ENCODE measurements around the gene ZNF165.

Gene ZNF165

GRCh38 chr6:28078050-28078449 is 2.3 kb upstream of the ZNF165 start:
- ChIA-PET POLR2A (no interaction called here), CTCF (interaction anchor here (0.9 kb wide), 1 partner anchor 27 kb away, joined by 3 read pairs; no protein-coding TSS in a partner anchor)
- Histone ChIP-seq H3K27ac (ENCODE audit: extremely low read depth, low read depth, low read length) (no peak overlapping the region), H3K4me3 (ENCODE audit: low read depth, low read length) (no peak overlapping the region), H3K4me1 (ENCODE audit: control insufficient read depth, insufficient read depth, low read length) (no peaks in the 10 kb centered on the region), H3K9me3 (ENCODE audit: control insufficient read depth, insufficient read depth, low read depth, low read length) (no peaks in the 10 kb centered on the region), H3K36me3 (ENCODE audit: control insufficient read depth in 2 of 2, insufficient read depth in 1 of 2, low read length in 2 of 2) (no peaks in the 10 kb centered on the region)
- TF ChIP-seq, protein P1, sequence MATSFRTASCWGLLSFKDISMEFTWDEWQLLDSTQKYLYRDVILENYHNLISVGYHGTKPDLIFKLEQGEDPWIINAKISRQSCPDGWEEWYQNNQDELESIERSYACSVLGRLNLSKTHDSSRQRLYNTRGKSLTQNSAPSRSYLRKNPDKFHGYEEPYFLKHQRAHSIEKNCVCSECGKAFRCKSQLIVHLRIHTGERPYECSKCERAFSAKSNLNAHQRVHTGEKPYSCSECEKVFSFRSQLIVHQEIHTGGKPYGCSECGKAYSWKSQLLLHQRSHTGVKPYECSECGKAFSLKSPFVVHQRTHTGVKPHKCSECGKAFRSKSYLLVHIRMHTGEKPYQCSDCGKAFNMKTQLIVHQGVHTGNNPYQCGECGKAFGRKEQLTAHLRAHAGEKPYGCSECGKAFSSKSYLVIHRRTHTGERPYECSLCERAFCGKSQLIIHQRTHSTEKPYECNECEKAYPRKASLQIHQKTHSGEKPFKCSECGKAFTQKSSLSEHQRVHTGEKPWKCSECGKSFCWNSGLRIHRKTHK (tag by site-specific recombination; IDR thresholded peaks at IDR 0.05): no peak
- TF ChIP-seq ZSCAN18 (tag by site-specific recombination; IDR thresholded peaks at IDR 0.05) (no peak), ZNF214 (tag by site-specific recombination; IDR thresholded peaks at IDR 0.05; ENCODE audit: borderline replicate concordance) (no peak), ZBTB20 (tag by site-specific recombination; IDR thresholded peaks at IDR 0.05) (no peak), SCRT1 (tag by site-specific recombination; IDR thresholded peaks at IDR 0.05; ENCODE audit: borderline replicate concordance) (no peak), MEIS1 (CRISPR knock-in tag; IDR thresholded peaks at IDR 0.05; ENCODE audit: borderline replicate concordance) (no peak), ZNF391 (tag by site-specific recombination; IDR thresholded peaks at IDR 0.05; ENCODE audit: borderline replicate concordance, low read depth) (no peak), ZNF777 (tag by site-specific recombination; IDR thresholded peaks at IDR 0.05; ENCODE audit: borderline replicate concordance) (no peak), ZNF138 (tag by site-specific recombination; IDR thresholded peaks at IDR 0.05; ENCODE audit: borderline replicate concordance) (no peak), SP7 (tag by site-specific recombination; IDR thresholded peaks at IDR 0.05) (no peak), ZNF37A (tag by site-specific recombination; IDR thresholded peaks at IDR 0.05) (no peak)
- TF ChIP-seq, protein P2, sequence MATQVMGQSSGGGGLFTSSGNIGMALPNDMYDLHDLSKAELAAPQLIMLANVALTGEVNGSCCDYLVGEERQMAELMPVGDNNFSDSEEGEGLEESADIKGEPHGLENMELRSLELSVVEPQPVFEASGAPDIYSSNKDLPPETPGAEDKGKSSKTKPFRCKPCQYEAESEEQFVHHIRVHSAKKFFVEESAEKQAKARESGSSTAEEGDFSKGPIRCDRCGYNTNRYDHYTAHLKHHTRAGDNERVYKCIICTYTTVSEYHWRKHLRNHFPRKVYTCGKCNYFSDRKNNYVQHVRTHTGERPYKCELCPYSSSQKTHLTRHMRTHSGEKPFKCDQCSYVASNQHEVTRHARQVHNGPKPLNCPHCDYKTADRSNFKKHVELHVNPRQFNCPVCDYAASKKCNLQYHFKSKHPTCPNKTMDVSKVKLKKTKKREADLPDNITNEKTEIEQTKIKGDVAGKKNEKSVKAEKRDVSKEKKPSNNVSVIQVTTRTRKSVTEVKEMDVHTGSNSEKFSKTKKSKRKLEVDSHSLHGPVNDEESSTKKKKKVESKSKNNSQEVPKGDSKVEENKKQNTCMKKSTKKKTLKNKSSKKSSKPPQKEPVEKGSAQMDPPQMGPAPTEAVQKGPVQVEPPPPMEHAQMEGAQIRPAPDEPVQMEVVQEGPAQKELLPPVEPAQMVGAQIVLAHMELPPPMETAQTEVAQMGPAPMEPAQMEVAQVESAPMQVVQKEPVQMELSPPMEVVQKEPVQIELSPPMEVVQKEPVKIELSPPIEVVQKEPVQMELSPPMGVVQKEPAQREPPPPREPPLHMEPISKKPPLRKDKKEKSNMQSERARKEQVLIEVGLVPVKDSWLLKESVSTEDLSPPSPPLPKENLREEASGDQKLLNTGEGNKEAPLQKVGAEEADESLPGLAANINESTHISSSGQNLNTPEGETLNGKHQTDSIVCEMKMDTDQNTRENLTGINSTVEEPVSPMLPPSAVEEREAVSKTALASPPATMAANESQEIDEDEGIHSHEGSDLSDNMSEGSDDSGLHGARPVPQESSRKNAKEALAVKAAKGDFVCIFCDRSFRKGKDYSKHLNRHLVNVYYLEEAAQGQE (tag by site-specific recombination; IDR thresholded peaks at IDR 0.05): no peak
- TF ChIP-seq, protein P3, sequence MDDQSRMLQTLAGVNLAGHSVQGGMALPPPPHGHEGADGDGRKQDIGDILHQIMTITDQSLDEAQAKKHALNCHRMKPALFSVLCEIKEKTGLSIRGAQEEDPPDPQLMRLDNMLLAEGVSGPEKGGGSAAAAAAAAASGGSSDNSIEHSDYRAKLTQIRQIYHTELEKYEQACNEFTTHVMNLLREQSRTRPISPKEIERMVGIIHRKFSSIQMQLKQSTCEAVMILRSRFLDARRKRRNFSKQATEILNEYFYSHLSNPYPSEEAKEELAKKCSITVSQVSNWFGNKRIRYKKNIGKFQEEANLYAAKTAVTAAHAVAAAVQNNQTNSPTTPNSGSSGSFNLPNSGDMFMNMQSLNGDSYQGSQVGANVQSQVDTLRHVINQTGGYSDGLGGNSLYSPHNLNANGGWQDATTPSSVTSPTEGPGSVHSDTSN (CRISPR knock-in tag; IDR thresholded peaks at IDR 0.05): no peak

DNA sequence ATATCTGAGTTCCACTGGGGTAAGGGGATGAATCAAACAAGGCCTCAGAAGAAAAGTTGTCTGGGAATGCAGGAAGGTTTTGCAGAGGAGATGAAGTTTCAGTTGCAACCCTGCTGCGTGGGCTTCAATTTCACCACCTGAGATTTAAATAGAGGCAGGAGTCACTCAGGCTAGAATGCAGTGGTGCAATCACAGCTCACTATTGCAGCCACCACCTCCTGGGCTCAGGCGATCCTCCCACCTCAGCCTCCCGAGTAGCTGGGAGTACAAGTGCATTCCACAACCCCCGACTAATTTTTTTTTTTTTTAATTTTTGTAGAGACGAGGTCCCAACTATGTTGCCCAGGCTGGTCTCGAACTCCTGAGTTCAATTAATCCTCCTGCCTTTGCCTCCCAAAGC is 1.5 kb upstream of the ZNF165 start:
- H3K9me3 ChIP-seq (ENCODE audit: control insufficient read depth, insufficient read depth, low read depth, low read length): no peaks in the 10 kb centered on the region
- TF ChIP-seq ZNF169 (tag by site-specific recombination; IDR thresholded peaks at IDR 0.05): no peak
- TF ChIP-seq ZNF747 (tag by site-specific recombination; IDR thresholded peaks at IDR 0.05): no peak
- no peak for TF ChIP-seq KLF9 (tag by site-specific recombination; IDR thresholded peaks at IDR 0.05; ENCODE audit: low read depth)
- TF ChIP-seq ZNF132 (tag by site-specific recombination; IDR thresholded peaks at IDR 0.05; ENCODE audit: borderline replicate concordance): no peak
- no peak for TF ChIP-seq GFI1B (tag by site-specific recombination; IDR thresholded peaks at IDR 0.05)
- TF ChIP-seq ZBTB17 (tag by site-specific recombination; IDR thresholded peaks at IDR 0.05): no peak
- no peak for TF ChIP-seq ZNF596 (tag by site-specific recombination; IDR thresholded peaks at IDR 0.05)
- no peak for TF ChIP-seq HOXC10 (CRISPR knock-in tag; IDR thresholded peaks at IDR 0.05)
- TF ChIP-seq ZNF174 (tag by site-specific recombination; IDR thresholded peaks at IDR 0.05): no peak
- no peak for TF ChIP-seq ATF2 (tag by site-specific recombination; IDR thresholded peaks at IDR 0.05; ENCODE audit: low read depth)
- no peak for TF ChIP-seq YY2 (tag by site-specific recombination; IDR thresholded peaks at IDR 0.05)
- H3K36me3 ChIP-seq (ENCODE audit: control insufficient read depth in 2 of 2, insufficient read depth in 1 of 2, low read length in 2 of 2): no peaks in the 10 kb centered on the region
- H3K4me3 ChIP-seq (ENCODE audit: low read depth, low read length): no peak overlapping the region
- POLR2A ChIA-PET: no interaction called here
- no peak overlapping the region for H3K27ac ChIP-seq (ENCODE audit: extremely low read depth, low read depth, low read length)
- CTCF ChIA-PET: no interaction called here
- H3K4me1 ChIP-seq (ENCODE audit: control insufficient read depth, insufficient read depth, low read length): no peaks in the 10 kb centered on the region

Data from HEK293 (cell line).